Stimulated activated CD8-positive, alpha-beta memory T cell treated with anti-CD3 and anti-CD28 coated beads, Interleukin-7, amount 100 ng/mL, for 1 hour (primary cell): ENCODE data around the gene TANC1.

ENCODE experiments used
- DNase-seq, 2 donors: peaks; one replicate each; pipeline ENCODE4 v3.0.0-alpha.2; 2020; ENCODE audit warnings: low read depth in 2 of 2

Gene TANC1

DNA sequence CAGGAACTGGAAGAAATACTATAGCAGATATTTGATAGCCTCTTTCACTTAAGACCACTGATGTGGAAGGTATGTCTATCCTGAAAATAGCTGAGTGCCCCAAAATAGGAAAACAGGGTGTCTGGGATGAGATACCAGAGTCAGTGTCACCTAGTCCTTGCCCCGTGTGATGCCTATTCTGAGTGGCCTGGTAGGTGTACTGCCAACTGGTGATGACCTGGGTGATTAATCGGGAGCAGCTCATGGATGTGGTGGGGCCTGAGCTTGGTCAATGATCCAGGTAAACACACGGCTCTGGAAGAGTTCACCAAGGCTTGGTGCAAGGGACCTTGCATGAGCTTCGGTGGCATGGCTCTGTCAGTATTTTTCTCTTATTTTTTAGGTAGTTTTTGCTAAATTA lies 95.2 kb downstream of the TANC1 start:
- no peak for DNase-seq

DNA sequence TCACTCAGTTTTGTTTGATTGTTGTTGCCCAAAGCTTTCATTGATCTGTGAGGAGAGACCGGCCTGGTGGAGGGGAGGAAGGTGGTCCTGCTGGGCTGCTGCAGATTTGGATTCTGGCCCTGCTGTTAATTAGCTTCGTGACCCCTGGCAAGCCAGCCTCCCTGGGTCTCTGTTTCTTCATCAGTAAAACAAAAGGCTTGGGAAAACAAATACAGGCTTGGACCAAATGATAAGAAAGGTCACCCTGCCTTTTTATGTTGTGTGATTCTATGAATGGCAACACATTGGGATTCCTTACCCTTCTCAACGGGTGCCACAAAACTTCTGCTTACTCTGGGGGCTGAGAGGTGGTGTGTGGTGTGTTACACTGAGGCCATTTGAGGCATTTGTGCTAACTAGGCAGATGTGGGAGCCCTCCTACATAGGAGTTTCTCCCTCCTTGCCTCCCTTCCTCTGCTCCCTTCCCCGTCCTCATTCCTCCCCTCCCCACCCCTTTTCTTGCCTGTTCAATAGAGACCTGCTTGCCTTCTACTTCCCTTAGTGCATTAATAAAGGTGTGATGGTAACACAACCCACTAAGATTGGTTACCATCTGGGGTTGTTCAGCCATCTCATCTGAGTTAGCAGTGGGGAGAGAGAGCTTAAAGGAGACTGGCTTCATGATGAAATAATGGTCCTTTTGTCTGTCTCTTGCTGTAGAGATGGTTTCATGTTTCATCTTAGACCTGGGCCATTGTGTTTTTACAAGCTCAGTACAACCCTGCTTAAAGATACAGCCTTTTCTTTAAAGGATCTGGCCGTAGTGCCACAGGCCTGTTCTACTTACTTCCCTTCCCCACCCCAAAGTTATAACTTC lies 96.2 kb downstream of the TANC1 start:
- no peak for DNase-seq

DNA sequence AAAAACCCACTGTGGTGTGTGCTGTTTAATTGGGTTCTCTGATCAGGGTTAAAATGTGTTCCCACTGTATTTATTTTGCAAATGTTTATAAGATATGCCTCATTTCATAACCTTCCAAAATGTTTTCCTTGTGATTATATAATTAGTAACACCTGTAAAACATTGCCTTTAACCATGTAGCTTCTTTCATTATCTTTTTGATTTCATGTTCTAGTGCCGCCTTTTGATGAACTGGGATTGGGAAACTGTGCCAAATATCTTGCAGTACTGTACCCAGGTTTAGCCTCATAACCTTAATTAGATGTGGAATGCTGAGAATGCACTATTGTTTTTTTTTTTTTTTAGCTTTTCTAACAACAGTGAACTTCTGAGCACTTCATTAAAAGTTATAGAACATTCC lies 96.9 kb downstream of the TANC1 start:
- no peak for DNase-seq

DNA sequence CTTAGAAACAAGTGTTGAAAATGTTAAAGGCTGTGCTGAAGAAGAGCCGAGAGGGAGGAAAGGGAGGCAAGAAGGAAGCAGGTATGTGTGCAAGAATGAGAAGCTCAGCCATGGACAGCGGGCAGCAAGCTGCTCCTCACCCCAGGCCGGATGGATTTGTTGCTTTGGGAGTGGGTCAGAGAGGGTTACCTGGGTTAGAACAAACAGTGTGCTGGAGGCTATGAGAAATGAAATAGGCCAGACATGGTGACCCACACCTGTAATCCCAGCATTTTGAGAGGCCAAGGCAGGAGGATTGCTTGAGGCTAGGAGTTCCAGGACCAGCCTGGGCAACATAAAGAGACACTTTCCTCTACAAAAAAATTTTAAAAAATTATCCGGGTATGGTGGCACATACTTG lies 97.5 kb downstream of the TANC1 start:
- DNase-seq = no peak

DNA sequence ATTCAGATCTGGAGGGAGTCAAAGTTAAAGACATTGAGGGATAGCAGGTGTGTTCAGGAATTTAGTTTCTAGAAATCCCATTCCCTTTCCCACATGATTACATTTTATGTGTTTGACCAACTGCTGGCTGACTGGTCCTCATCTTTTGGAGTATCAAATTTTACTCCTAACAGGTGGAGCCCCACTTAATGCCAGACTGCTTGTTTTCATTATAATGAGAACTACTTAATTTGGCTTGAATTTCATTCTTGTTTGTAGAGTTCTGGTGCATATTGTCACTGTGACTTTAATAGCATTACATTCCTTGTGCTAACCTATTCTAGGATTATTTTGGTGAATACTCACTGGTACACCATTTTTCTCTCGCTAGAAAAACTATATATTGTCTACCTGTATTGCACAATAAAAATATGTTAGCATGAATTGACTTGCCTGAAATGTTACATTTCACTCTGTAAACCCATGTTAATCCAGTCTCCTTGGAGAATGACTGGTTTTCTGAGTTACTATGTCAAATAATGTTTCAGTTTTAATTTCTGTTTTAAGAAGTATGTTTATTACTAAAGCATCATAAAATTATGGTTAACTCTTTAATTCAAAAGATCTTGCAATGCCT lies 98.2 kb downstream of the TANC1 start:
- no peak for DNase-seq

DNA sequence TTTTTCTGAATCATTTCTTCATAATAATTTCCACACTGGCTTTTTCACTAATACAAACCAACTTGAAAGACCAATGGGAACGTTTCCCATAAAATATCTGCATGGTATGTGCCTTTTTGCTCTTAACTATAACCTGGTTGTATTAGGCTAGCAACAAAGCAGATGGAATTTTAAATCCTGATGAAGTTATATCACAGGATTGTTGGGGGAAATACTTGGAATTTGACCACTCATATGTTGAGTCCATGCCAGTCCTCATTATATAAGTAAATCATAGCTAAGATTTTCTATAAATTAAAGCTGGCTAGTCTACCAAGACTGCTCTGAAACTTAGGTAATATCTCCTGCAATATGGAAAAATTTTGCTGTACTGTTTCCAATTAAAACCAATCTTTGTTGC lies 99.5 kb downstream of the TANC1 start:
- DNase-seq = no peak

DNA sequence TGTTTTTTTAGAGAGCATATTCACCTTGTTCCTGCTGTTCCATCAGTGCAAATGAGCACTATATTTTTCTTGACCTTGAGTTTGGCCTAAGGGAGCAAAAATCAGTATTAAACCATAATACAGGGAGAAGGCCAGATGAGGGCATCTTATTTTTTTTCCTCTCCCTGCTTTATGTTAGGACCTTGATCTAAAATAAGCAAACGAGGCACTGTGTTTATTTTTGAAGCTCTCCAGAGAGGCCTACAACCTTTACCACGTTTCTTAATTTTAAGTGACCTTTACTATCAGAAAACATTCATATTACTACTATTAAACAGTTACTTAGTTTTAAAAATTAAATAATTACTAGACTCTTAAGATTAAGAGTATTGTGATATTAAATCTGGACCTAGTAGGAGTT lies 100.8 kb downstream of the TANC1 start:
- DNase-seq = no peak

DNA sequence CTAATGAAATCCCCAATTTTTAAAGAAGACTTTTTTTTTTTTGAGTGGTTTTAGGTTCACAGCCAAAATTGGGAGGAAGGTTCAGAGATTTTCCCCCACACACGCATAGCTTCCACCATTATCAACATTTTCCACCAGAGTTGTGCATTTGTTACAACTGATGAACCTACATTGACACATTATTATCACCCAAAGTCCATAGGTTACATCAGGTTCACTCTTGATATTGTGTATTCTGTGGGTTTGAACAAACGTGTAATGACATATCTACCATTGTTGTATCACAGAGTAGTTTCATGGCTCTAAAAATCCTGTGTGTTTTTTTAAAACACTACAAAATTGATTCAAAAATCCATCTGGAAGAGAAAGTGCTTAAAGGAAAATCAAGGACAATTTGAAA lies 101.8 kb downstream of the TANC1 start:
- DNase-seq = no peak

DNA sequence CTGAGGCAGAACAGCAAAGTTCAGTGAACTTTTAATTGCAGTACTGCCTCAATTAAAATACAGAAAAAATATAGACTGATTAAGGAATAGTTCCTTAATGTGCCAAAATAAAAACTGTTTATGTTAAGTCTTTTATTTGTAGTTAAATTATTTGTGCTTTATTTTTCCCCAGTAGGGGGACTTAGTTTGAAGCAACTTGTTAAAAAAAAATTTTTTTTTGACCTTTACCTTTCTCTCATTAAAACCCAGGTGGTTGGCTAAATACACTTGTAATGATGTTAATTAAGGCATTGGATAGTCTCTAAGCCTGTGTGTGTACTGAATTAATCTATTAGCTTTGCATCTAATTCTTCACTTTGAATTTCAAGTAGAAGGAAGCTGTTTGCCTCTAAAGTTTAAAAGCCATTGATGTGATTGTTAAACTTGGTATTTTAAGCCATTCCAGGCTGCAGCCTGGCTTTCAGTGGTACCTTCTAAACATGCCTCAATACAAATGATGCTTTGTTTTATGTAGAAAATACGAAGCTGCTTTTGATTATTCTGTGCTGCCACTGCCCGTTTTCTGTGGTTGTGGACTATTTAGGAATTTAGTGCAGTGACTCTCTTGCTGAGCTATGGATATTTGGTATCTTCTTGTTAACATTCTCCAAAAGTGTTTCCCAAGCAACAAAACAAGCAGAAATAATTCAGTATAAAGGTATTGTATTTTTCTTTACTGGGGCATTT lies 102.9 kb downstream of the TANC1 start:
- DNase-seq = no peak

DNA sequence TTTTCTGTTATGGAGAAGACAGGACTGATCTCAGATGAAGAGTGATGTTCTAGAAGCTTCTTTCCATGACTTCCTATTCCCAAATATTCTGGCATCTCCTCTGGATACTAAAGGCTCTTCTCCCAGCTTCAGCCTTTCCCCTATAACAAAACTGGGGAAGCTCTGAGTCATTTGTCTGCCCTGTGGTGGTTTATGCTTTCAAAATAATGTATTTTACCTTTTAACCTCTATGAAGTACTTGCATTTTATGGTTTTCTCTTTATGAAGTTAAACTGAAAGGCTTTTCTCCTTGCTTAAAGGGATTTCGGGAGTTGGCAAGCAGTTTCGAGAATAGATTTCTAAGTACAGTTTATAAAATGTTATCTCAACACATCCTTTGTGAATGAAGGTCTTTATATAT lies 104.4 kb downstream of the TANC1 start:
- DNase-seq = no peak

DNA sequence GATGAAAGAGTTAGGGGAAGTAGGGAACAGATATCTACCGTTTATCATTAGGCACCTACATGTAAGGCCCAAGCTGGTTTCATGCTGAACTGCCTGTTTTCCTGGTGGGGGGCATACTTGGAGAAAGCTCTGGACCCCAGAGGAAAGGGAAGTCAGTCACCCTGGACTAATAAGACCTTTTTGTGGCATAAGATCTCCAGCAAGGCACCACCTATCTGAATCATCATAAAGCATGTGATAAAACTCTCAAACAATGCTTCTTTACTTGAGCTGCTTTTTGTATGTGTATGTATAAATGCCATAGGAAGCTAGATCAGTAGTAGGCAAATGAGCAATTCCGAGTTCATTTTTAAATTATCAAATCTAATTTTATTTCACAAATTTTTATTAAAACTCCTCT lies 104.8 kb downstream of the TANC1 start:
- no peak for DNase-seq

DNA sequence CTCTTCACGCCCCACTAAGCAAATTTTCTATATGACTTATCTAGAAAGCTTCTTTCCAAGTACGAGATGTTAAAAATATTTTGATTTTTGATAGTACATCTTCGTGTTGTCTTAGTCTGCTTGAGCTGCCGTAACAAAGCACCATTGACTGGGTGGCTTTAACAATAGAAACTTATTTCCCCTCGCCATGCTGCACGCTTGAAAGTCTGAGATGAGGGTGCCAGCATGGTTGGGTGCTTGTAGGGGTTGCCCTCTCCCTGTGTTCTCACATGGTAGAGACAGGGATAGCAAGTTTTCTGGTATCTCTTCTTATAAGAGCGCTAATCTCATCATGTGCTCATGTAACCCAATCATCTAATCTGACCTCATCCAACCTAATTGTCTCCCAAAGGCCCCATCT lies 106.2 kb downstream of the TANC1 start:
- no peak for DNase-seq

DNA sequence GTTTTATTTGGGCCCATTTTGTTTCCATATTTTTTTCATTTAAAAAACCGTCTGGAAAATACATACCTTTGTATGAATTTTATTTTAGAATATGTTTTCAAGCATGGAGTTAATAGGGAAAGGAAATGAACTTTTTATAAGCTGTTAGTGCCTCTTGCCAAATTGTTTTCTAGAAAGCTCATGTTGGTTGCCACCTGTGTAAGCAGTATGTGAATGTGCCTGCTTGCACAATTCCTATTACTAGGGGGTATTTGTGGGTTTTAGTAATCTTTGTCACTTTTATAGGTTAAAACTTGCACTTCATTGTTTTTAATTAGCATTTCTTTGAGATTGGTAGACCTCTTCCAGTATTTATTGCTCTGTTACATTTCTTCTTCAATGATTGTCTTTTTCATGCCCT lies 107.3 kb downstream of the TANC1 start:
- DNase-seq = no peak

DNA sequence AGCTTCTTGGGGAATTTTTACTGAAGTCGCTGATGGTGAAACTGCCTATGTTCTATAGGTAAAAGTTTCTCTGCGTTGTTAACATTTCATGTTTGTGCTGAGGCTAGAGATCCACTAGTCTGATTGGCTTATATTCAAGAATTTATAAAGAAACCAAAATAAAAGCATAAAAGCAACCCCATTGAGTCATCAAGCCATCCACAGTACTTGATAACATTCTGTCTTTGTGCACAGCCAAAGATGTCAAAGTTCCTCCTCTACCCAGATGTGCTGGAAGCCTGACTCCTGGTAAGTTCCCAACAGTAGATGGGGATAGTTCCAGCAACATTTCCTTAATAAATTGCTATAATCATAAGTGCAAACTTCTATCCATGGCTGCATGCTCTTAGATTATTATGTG lies 107.8 kb downstream of the TANC1 start:
- no peak for DNase-seq

DNA sequence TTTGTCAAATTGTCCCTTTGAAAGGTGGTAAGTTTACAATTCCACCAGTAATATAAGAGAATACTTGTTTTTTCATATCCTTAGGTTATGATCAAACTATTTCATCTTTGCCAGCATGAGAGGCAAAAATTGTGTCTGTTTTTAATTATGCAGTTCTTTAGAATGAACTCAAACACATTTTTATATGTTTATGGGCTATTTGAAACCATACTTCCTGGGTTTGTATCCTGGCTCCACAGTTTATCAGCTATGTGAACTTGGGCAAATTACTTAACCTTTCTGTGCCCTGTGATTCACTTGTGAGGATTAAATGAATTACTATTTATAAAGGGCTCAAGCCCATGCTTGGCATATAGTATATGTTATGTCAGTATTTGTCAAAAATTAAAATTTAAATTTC lies 109.4 kb downstream of the TANC1 start:
- no peak for DNase-seq

DNA sequence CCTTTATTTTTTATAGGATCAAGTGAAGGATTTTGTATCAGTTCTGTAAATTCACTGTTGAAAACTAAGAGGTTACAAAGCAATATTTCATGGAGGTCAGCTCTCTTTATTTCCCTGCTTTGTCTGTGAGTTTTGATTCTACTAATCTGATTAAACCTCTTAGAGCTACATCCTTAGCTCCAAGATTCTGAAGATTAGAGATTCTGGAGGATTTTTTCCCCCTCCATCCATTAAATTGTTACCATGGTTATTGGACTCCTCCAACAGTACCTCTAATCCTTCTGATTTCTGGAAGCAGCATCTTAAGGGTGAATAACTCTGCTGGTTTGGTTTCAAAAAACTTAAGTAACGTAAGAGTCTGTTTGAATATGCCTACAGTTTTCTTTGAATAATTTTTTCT lies 110.0 kb downstream of the TANC1 start:
- DNase-seq = no peak

DNA sequence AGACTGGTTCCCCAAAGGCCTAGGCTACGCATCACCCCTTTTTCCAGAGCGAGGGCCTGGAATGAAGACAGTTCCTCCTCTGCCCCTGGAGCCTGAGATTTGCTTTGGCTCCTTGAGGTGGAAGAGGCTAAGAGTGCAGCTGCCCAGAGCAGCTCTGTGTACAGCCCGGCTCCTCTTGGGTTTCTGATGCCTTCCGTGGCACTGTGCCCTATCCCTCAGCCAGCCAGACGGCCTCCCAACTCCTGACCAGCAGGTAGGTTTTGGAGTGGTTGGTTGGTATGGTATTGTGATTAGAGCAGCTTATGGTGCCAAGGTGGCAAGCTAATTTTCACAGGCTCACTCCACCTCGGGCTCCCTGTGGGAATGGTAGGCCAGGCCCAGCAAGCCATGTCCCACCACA lies 112.2 kb downstream of the TANC1 start:
- no peak for DNase-seq

DNA sequence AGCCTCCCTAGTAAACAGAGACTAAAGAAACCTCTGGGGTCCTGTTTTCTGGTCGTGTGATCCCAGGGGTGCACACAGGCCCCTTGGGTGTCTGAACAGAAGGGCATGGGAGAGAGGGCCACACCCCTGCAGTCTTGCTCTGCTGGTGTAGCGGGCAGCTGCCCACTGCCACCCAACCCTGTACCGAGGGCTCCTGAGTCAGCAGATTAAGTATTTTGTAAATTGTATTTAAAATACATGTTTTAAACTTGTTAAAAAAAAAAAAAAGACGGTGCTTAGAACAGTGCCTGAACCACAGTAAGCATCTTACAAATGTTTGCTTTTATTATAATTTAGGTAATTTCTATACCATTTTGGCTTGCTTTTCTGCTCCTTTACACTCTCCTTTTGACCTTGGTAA lies 113.7 kb downstream of the TANC1 start:
- no peak for DNase-seq

DNA sequence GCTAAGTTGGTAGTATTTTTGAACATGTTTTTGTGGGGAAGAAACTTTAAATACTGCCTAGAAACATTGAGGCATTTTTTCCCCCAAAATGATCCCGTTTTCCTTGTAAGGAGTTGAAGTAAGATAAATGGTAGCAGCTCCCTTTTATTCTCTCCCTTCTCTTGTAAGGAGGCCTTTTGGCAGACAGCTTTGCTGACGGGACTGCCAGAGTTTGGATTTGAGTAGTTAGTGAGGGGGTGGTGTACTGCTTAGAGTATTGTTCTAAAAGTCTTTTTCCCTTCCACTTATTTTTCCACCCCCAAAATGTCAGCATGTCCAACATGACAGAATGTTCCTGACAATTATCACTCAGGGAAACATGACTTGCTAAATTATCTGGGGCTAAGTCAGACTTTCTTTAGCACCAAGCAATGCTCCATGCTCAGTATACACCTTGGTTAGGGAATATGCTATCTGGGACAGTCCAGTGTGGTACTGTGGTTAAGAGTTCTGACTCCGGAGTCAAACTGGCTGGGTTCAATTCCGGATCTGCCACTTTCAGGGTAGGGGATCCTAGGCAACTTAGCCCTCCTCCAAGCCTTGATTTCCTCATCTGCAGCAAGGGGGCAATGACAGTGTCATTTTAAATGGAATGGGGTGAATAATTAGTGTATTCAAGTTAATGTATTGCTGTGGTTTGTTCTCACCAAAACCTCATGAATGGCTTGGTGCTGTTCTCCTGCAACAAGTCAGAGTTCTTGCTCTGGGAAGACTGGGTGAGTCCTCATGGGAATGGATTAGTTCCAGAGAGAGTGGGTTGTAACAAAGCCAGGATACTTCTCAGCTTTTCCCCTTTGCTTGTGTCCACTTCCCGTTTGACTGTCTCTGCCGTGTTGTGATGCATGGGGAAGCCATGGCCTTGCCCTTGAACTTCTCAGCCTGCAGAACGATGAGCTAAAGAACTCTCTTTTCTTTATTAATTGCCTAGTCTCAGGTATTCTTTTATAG lies 116.2 kb downstream of the TANC1 start:
- DNase-seq = no peak

DNA sequence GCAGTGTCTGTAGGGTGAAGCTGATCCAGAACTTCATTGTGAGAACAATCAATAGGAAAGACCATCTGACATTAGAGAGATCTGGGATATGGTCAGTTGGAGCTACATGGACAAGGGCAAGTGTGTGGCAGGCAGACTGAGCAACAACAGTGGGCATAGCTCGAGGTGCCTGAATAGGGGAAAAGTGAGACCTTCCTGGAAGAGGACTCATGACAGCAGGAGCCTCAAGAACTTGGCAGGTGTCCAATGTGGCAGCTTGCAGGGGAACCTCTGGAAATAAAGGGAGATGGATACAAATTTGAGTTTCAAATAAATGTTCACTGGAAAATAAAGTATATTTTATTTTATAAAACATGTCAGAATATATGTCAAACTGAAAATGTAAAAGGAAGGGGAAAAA lies 117.9 kb downstream of the TANC1 start:
- no peak for DNase-seq

DNA sequence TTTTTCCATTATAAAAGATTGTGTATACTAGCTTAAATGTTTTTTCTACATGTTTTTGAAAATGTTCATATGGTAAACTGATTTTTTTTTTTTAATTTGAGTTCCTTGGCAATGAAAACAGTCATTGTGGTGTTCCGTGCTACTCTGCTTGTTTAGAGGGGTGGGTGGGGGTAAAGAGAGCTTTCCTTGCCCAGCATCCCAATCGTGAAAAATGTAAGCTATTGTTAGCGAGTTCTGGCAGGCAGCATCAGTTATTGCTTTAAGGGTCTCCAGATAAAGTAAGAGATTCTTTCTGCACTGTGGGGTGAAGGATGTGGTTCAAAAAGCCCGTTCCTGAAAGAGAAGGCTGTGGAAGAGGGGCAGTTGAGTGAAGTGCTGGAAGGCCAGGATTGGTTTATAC lies 118.4 kb downstream of the TANC1 start:
- no peak for DNase-seq

DNA sequence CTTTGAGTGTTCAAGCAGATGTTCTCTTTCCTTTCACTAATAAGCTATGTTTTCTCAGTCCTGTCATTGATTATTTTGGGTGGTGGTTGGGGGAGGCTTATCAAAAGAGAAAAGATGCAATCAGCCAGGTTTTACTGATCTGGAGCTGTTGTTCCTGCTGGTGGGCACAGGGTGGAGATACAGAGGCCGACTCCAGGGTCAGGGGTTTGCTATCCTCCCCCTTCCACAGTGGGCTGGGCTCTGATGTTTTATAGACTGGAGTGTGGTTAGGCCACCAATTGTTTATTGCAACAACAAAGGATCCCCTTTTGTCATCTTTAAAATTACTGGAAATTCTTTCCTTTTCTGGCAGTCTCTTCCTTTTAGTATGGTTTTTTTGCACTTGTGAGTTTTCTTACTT lies 120.5 kb downstream of the TANC1 start:
- no peak for DNase-seq
